HepG2 (cell line): ENCODE results near the gene FCHO2. TPM values are rescaled to one million over a fixed set of nuclear protein-coding genes. Genes with fewer than 3 reads are reported as not detected.

ENCODE experiments used
- ARNT ChIP-seq: fragments of 450-650 bp; IDR thresholded peaks from 2 replicates; pipeline ENCODE4 v1.6.1; 2017
- ATF6 ChIP-seq: sonication (generic); formaldehyde crosslinking; conservative IDR thresholded peaks from 2 replicates; pipeline ENCODE4 v1.4.0; 2020; ENCODE audit warnings: missing genetic modification reagents
- CBFB ChIP-seq: sonication (generic); formaldehyde crosslinking; IDR thresholded peaks from 2 replicates; pipeline ENCODE4 v1.4.0; 2020; ENCODE audit warnings: missing genetic modification reagents
- GZF1 ChIP-seq: sonication (generic); formaldehyde crosslinking; IDR thresholded peaks from 2 replicates; pipeline ENCODE4 v1.5.1; 2020; ENCODE audit warnings: mild to moderate bottlenecking, missing genetic modification reagents
- HMG20A ChIP-seq: IDR thresholded peaks from 2 replicates; pipeline ENCODE4 v1.6.1; 2016; ENCODE audit warnings: borderline replicate concordance
- HNF1B ChIP-seq: sonication (generic); formaldehyde crosslinking; IDR thresholded peaks from 2 replicates; pipeline ENCODE4 v1.5.1; 2020; ENCODE audit warnings: mild to moderate bottlenecking, moderate library complexity, missing genetic modification reagents
- KMT2B ChIP-seq: IDR thresholded peaks from 2 replicates; pipeline ENCODE4 v1.6.1; 2016; ENCODE audit warnings: missing genetic modification reagents, missing compliant biosample characterization
- MTF1 ChIP-seq: sonication (generic); formaldehyde crosslinking; IDR thresholded peaks from 2 replicates; pipeline ENCODE4 v1.5.0; 2020; ENCODE audit warnings: missing genetic modification reagents
- NFE2L1 ChIP-seq: sonication (generic); formaldehyde crosslinking; IDR thresholded peaks from 2 replicates; pipeline ENCODE4 v1.4.0; 2020; ENCODE audit warnings: missing genetic modification reagents, mild to moderate bottlenecking, borderline replicate concordance
- NFYB ChIP-seq: sonication (generic); formaldehyde crosslinking; IDR thresholded peaks from 2 replicates; pipeline ENCODE4 v1.4.0; 2020; ENCODE audit warnings: missing genetic modification reagents
- REXO4 ChIP-seq: sonication (generic); formaldehyde crosslinking; IDR thresholded peaks from 2 replicates; pipeline ENCODE4 v1.8.0; 2022; ENCODE audit warnings: missing genetic modification reagents, mild to moderate bottlenecking, borderline replicate concordance
- SAFB2 ChIP-seq: sonication (generic); formaldehyde crosslinking; IDR thresholded peaks from 2 replicates; pipeline ENCODE4 v1.5.1; 2020; ENCODE audit warnings: missing genetic modification reagents, low read depth, mild to moderate bottlenecking, borderline replicate concordance
- SMC3 ChIP-seq: IDR thresholded peaks from 2 replicates; pipeline ENCODE4 v1.6.1; 2011; ENCODE audit warnings: low read length, improper control_type of control experiment
- SP140L ChIP-seq: sonication (generic); formaldehyde crosslinking; IDR thresholded peaks from 2 replicates; pipeline ENCODE4 v1.4.0; 2020; ENCODE audit warnings: missing genetic modification reagents, borderline replicate concordance
- ZNF253 ChIP-seq: sonication (generic); formaldehyde crosslinking; IDR thresholded peaks from 2 replicates; pipeline ENCODE4 v1.8.0; 2022; ENCODE audit warnings: mild to moderate bottlenecking, missing genetic modification reagents, borderline replicate concordance
- ZNF256 ChIP-seq: sonication (generic); formaldehyde crosslinking; conservative IDR thresholded peaks from 2 replicates; pipeline ENCODE4 v1.4.0; 2020; ENCODE audit warnings: missing genetic modification reagents
- ZNF264 ChIP-seq: sonication (generic); formaldehyde crosslinking; IDR thresholded peaks from 2 replicates; pipeline ENCODE4 v1.4.0; 2020; ENCODE audit warnings: missing genetic modification reagents
- ZNF564 ChIP-seq: sonication (generic); formaldehyde crosslinking; IDR thresholded peaks from 2 replicates; pipeline ENCODE4 v1.8.1; 2023; ENCODE audit warnings: mild to moderate bottlenecking, missing genetic modification reagents
- ZNF644 ChIP-seq: IDR thresholded peaks from 2 replicates; pipeline ENCODE4 v1.6.1; 2016; ENCODE audit warnings: low read depth
- ZNF879 ChIP-seq: sonication (generic); formaldehyde crosslinking; IDR thresholded peaks from 2 replicates; pipeline ENCODE4 v1.8.1; 2023; ENCODE audit warnings: missing genetic modification reagents
- polyA plus RNA-seq, 8 experiments: library from polyadenylated mRNA; depleted of rRNA in 3 of 8; stranded (reverse) in 7 of 8; unstranded in 1 of 8; fragments of >200 nt; fragmentation: Illumina TruSeq in 4 of 8; extraction: Trizol in 4 of 8; gene quantifications; 2 replicates each; pipeline versions ENCODE4 v1.2.1 to v1.2.3, GENCODE V29; 2011 to 2016; ENCODE audit warnings: low read depth in 4 of 8, missing spikeins in 1 of 8, mixed read lengths in 1 of 8; ENCODE audit not compliant: insufficient read depth in 1 of 8
- total RNA-seq, 5 experiments: library from RNA; depleted of rRNA; stranded (reverse); fragments of >200 nt; fragmentation: Illumina TruSeq; extraction: Trizol; gene quantifications; 2 replicates each; pipeline ENCODE4 v1.2.3, GENCODE V29; 2016; ENCODE audit warnings: low read depth in 1 of 5
- TF ChIP-seq, protein P1 (sequence below): sonication (generic); formaldehyde crosslinking; IDR thresholded peaks from 2 replicates; pipeline ENCODE4 v1.4.0; 2020; ENCODE audit warnings: low read depth, mild to moderate bottlenecking, missing genetic modification reagents
- TF ChIP-seq, protein P2 (sequence below): sonication (generic); IDR thresholded peaks from 2 replicates; pipeline ENCODE4 v1.6.1; 2016; ENCODE audit warnings: low read depth, borderline replicate concordance
- TF ChIP-seq, protein P3 (sequence below): sonication (generic); formaldehyde crosslinking; conservative IDR thresholded peaks from 2 replicates; pipeline ENCODE4 v1.8.0; 2022; ENCODE audit warnings: mild to moderate bottlenecking, moderate library complexity, missing genetic modification reagents

The FCHO2 gene
- total and polyA plus RNA-seq, 2 of the 13 experiments (the other 11 are each of a cell fraction or from before 2014, with no cell fraction given) = 11.6 to 17.3 TPM

GRCh38 chr5:72955768-72956323 is at the start of gene FCHO2 (continued):
- TF ChIP-seq HNF1B (no peak), SP140L (CRISPR knock-in tag) (0 out of 2 replicates have a peak, but pooled peaks have one; percentile 55), ZNF644 (CRISPR knock-in tag) (no peak), ZNF564 (CRISPR knock-in tag) (0 out of 2 replicates have a peak, but pooled peaks have one; percentile 58), CBFB (CRISPR knock-in tag) (peak; percentile 53; the same call in 1 of the 2 replicates), GZF1 (CRISPR knock-in tag) (no peak), HMG20A (CRISPR knock-in tag) (no peak), ZNF256 (CRISPR knock-in tag) (peak; percentile 24; the same call in 1 of the 2 replicates), REXO4 (CRISPR knock-in tag) (no peak), ARNT (no peak), NFE2L1 (CRISPR knock-in tag) (no peak), ATF6 (CRISPR knock-in tag) (no peak), KMT2B (peak; percentile 76), MTF1 (CRISPR knock-in tag) (no peak), NFYB (no peak), SAFB2 (CRISPR knock-in tag) (no peak; the same call in 1 of the 2 replicates), ZNF264 (CRISPR knock-in tag) (no peak), SMC3 (peak; percentile 9; the same call in 1 of the 2 replicates), ZNF253 (CRISPR knock-in tag) (0 out of 2 replicates have a peak, but pooled peaks have one; percentile 63), ZNF879 (CRISPR knock-in tag) (no peak)
- TF ChIP-seq, protein P1, sequence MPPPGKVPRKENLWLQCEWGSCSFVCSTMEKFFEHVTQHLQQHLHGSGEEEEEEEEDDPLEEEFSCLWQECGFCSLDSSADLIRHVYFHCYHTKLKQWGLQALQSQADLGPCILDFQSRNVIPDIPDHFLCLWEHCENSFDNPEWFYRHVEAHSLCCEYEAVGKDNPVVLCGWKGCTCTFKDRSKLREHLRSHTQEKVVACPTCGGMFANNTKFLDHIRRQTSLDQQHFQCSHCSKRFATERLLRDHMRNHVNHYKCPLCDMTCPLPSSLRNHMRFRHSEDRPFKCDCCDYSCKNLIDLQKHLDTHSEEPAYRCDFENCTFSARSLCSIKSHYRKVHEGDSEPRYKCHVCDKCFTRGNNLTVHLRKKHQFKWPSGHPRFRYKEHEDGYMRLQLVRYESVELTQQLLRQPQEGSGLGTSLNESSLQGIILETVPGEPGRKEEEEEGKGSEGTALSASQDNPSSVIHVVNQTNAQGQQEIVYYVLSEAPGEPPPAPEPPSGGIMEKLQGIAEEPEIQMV (CRISPR knock-in tag) = peak; percentile 93; the same call in 1 of the 2 replicates
- TF ChIP-seq, protein P2, sequence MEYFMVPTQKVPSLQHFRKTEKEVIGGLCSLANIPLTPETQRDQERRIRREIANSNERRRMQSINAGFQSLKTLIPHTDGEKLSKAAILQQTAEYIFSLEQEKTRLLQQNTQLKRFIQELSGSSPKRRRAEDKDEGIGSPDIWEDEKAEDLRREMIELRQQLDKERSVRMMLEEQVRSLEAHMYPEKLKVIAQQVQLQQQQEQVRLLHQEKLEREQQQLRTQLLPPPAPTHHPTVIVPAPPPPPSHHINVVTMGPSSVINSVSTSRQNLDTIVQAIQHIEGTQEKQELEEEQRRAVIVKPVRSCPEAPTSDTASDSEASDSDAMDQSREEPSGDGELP = peak; percentile 56; the same call in 1 of the 2 replicates
- TF ChIP-seq, protein P3, sequence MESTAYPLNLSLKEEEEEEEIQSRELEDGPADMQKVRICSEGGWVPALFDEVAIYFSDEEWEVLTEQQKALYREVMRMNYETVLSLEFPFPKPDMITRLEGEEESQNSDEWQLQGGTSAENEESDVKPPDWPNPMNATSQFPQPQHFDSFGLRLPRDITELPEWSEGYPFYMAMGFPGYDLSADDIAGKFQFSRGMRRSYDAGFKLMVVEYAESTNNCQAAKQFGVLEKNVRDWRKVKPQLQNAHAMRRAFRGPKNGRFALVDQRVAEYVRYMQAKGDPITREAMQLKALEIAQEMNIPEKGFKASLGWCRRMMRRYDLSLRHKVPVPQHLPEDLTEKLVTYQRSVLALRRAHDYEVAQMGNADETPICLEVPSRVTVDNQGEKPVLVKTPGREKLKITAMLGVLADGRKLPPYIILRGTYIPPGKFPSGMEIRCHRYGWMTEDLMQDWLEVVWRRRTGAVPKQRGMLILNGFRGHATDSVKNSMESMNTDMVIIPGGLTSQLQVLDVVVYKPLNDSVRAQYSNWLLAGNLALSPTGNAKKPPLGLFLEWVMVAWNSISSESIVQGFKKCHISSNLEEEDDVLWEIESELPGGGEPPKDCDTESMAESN (CRISPR knock-in tag) = peak; percentile 91
